Measurements from ENCODE around the gene B3GNT5. TPM values are rescaled to one million over a fixed set of nuclear protein-coding genes. Genes with fewer than 3 reads are reported as not detected.

The B3GNT5 gene
- total and polyA plus RNA-seq, 2 of the 8 experiments (the other 6 are each of a cell fraction or from before 2014, with no cell fraction given), result 2.4 to 9.7 TPM

GRCh38 chr3:183272142-183272541 lies 19.1 kb downstream of the B3GNT5 start:
- H4K20me1 ChIP-seq (replicated peaks in 1 of 2; ENCODE audit: control insufficient read depth in 1 of 2, insufficient read depth in 2 of 2, low read length in 2 of 2), result no peaks in the 10 kb centered on the region
- no peak overlapping the region for H2AFZ ChIP-seq (ENCODE audit: low read length)
- no peak overlapping the region for H2BK20ac ChIP-seq (ENCODE audit: low read length)
- H3K27me3 ChIP-seq (replicated peaks in 1 of 4; ENCODE audit: control insufficient read depth in 3 of 4, extremely low read depth in 1 of 4, insufficient read depth in 3 of 4, low read length in 3 of 4), result no peaks in the 10 kb centered on the region
- no peak overlapping the region for H4K8ac ChIP-seq (ENCODE audit: extremely low read depth, insufficient read depth, low read length)
- peaks cover 0 to 9% of the 10 kb centered on the region in 2 experiments; a peak in 1 of 4 replicates for H3K79me2 ChIP-seq (ENCODE audit: control insufficient read depth in 1 of 2, insufficient read depth in 2 of 2, low read length in 2 of 2)
- FAIRE-seq, result no peak
- WGBS, 2 experiments (ENCODE audit: extremely low coverage in 1 of 2, insufficient coverage in 1 of 2, insufficient read length in 1 of 2, insufficient replicate concordance in 2 of 2, low coverage in 1 of 2, low lambda C conversion rate in 2 of 2, missing lambda C conversion rate in 1 of 2), result 94% methylated on average over 3 of the region's 3 CpGs; no CpG with 5 or more reads in 1 of the 2 experiments
- CTCF ChIA-PET (ENCODE audit: partially characterized antibody), result interaction anchor here (1.4 kb wide), 1 partner anchor 150 kb away, joined by 4 read pairs; no protein-coding TSS in a partner anchor
- no peaks in the 10 kb centered on the region for H3K79me1 ChIP-seq (ENCODE audit: low read depth, low read length)
- no peak overlapping the region for H2BK5ac ChIP-seq (ENCODE audit: low read depth, low read length)
- no peak overlapping the region for H3K27ac ChIP-seq (ENCODE audit: low read depth, low read length)
- H3K56ac ChIP-seq (replicated peaks; ENCODE audit: insufficient read length, low read depth, low read length), result no peak overlapping the region
- no peak overlapping the region for H2BK12ac ChIP-seq (ENCODE audit: low read depth, low read length)
- H2BK120ac ChIP-seq (replicated peaks; ENCODE audit: low read depth, low read length), result no peak overlapping the region
- no peak overlapping the region for H2BK15ac ChIP-seq (ENCODE audit: low read length)
- DNase-seq (ENCODE audit: low read depth in 1 of 2, low spot score in 2 of 2), result no peak
- H3K9me3 ChIP-seq (ENCODE audit: insufficient read depth in 2 of 2, low read depth in 1 of 2, low read length in 1 of 2), result no peaks in the 10 kb centered on the region
- H3K23me2 ChIP-seq (ENCODE audit: low read depth, low read length), result no peaks in the 10 kb centered on the region
- no peak overlapping the region for H3K4ac ChIP-seq (replicated peaks; ENCODE audit: insufficient read length, low read depth, low read length)
- H3K4me1 ChIP-seq (replicated peaks in 1 of 4; ENCODE audit: control insufficient read depth in 3 of 4, insufficient read depth in 4 of 4, low read length in 3 of 4), result peaks cover 2 to 11% (median 7%) of the 10 kb centered on the region in 4 experiments
- H2AK5ac ChIP-seq (ENCODE audit: low read depth, low read length), result no peak overlapping the region
- no peak overlapping the region for H4K5ac ChIP-seq (ENCODE audit: insufficient read length, low read depth, low read length)
- peaks cover 0 to 6% (median 3%) of the 10 kb centered on the region in 4 experiments; a peak in 2 of 8 replicates for H3K36me3 ChIP-seq (ENCODE audit: control insufficient read depth in 2 of 4, insufficient read depth in 4 of 4, low read length in 3 of 4)
- no peak overlapping the region for H3K4me3 ChIP-seq (ENCODE audit: extremely low read depth in 1 of 4, insufficient read depth in 2 of 4, low read depth in 3 of 4, low read length in 4 of 4)
- no peak overlapping the region for H4K91ac ChIP-seq (replicated peaks; ENCODE audit: insufficient read length, low read length)
- H3K23ac ChIP-seq (ENCODE audit: insufficient read length), result no peak overlapping the region
- no peak overlapping the region for H3K18ac ChIP-seq (ENCODE audit: extremely low read depth, low read length)
- H3K14ac ChIP-seq (ENCODE audit: insufficient read length), result no peak overlapping the region
- TF ChIP-seq YY1 (IDR thresholded peaks at IDR 0.05; ENCODE audit: low read depth, low read length), result no peak
- no peak for TF ChIP-seq CBX5 (IDR thresholded peaks at IDR 0.05; ENCODE audit: low read depth, low read length)
- TF ChIP-seq RXRA (IDR thresholded peaks at IDR 0.05; ENCODE audit: insufficient read depth, low read depth, low read length), result no peak
- no peak for TF ChIP-seq CEBPB (IDR thresholded peaks at IDR 0.05; ENCODE audit: low read depth, low read length)
- TF ChIP-seq E2F6 (IDR thresholded peaks at IDR 0.05), result no peak
- TF ChIP-seq KDM1A (IDR thresholded peaks at IDR 0.05; ENCODE audit: borderline replicate concordance, low read length), result no peak
- TF ChIP-seq CBX8 (IDR thresholded peaks at IDR 0.05; ENCODE audit: borderline replicate concordance, low read depth, low read length), result no peak
- TF ChIP-seq BCL11A (IDR thresholded peaks at IDR 0.05; ENCODE audit: low read depth in 2 of 2, low read length in 2 of 2), result no peak
- TF ChIP-seq SRF (IDR thresholded peaks at IDR 0.05; ENCODE audit: low read depth, low read length), result no peak
- TF ChIP-seq SP1 (IDR thresholded peaks at IDR 0.05; ENCODE audit: low read depth, low read length), result no peak
- TF ChIP-seq SIRT6 (IDR thresholded peaks at IDR 0.05; ENCODE audit: low read length), result no peak
- TF ChIP-seq BACH1 (IDR thresholded peaks at IDR 0.05; ENCODE audit: low read length), result no peak
- no peak for TF ChIP-seq SP4 (IDR thresholded peaks at IDR 0.05; ENCODE audit: low read length)
- TF ChIP-seq RBBP5 (IDR thresholded peaks at IDR 0.05; ENCODE audit: borderline replicate concordance, low read depth, low read length), result no peak
- no peak overlapping the region for H3K9ac ChIP-seq (replicated peaks in 1 of 4; ENCODE audit: extremely low read depth in 1 of 4, low read depth in 3 of 4, low read length in 3 of 4)
- no peak overlapping the region for H3K4me2 ChIP-seq (ENCODE audit: insufficient read depth in 1 of 2, low read depth in 2 of 2, low read length in 2 of 2)
- POLR2A ChIA-PET (ENCODE audit: partially characterized antibody), result no interaction called here

All from H1 (cell line).